ENCODE results near the gene ITPKC.
A peak's percentile ranks its signal among the peaks of the same experiment; 100 is the strongest.

The ITPKC gene

GRCh38 chr19:40716482-40717324, at the start of gene ITPKC, which contains the start of gene COQ8B:
Gene ITPKC (plus strand): TSS chr19:40717112. CDS start chr19:40717136, 24 bp downstream.
Gene COQ8B (minus strand): TSS chr19:40716886. CDS start chr19:40714632, 2,254 bp downstream.
- DNase-seq (ENCODE audit: low read depth in 2 of 2): peak; percentile 99 to 100

- DNase-seq (ENCODE audit: low read depth in 2 of 2): no peak
These were observed 49.3 kb upstream of the ITPKC start for GRCh38 chr19:40667602-40668001.

GRCh38 chr19:40668991-40669614, 47.8 kb upstream of the ITPKC start:
- no peak for DNase-seq (ENCODE audit: low read depth in 2 of 2)

GRCh38 chr19:40671404-40671803, 45.5 kb upstream of the ITPKC start:
- DNase-seq (ENCODE audit: low read depth in 2 of 2): no peak

- DNase-seq (ENCODE audit: low read depth in 2 of 2): no peak
These were observed 44.9 kb upstream of the ITPKC start for GRCh38 chr19:40672038-40672437.

- DNase-seq (ENCODE audit: low read depth in 2 of 2): no peak
These were observed 44.2 kb upstream of the ITPKC start for GRCh38 chr19:40672573-40673299.

- no peak for DNase-seq (ENCODE audit: low read depth in 2 of 2)
These were observed 43.5 kb upstream of the ITPKC start for GRCh38 chr19:40673397-40673796.

- DNase-seq (ENCODE audit: low read depth in 2 of 2): no peak
These were observed 42.6 kb upstream of the ITPKC start for GRCh38 chr19:40674291-40674690.

- no peak for DNase-seq (ENCODE audit: low read depth in 2 of 2)
These were observed 39.8 kb upstream of the ITPKC start for GRCh38 chr19:40677156-40677555.

GRCh38 chr19:40681039-40681438, 35.9 kb upstream of the ITPKC start:
- no peak for DNase-seq (ENCODE audit: low read depth in 2 of 2)

GRCh38 chr19:40682431-40682964, 34.4 kb upstream of the ITPKC start:
- no peak for DNase-seq (ENCODE audit: low read depth in 2 of 2)

- no peak for DNase-seq (ENCODE audit: low read depth in 2 of 2)
These were observed 33.5 kb upstream of the ITPKC start for GRCh38 chr19:40683437-40683836.

GRCh38 chr19:40684280-40684679, 32.6 kb upstream of the ITPKC start:
- DNase-seq (ENCODE audit: low read depth in 2 of 2): no peak

- no peak for DNase-seq (ENCODE audit: low read depth in 2 of 2)
These were observed 31.8 kb upstream of the ITPKC start for GRCh38 chr19:40685016-40685526.

GRCh38 chr19:40685563-40685962, 31.3 kb upstream of the ITPKC start:
- no peak for DNase-seq (ENCODE audit: low read depth in 2 of 2)

- no peak for DNase-seq (ENCODE audit: low read depth in 2 of 2)
These were observed 29.9 kb upstream of the ITPKC start for GRCh38 chr19:40686882-40687524.

GRCh38 chr19:40687525-40688016, 29.3 kb upstream of the ITPKC start:
- DNase-seq (ENCODE audit: low read depth in 2 of 2): no peak

GRCh38 chr19:40688309-40688708, 28.6 kb upstream of the ITPKC start:
- no peak for DNase-seq (ENCODE audit: low read depth in 2 of 2)

- no peak for DNase-seq (ENCODE audit: low read depth in 2 of 2)
These were observed 27.9 kb upstream of the ITPKC start for GRCh38 chr19:40688987-40689338.

GRCh38 chr19:40689339-40690049, 27.4 kb upstream of the ITPKC start:
- DNase-seq (ENCODE audit: low read depth in 2 of 2): no peak

Data from stimulated activated CD8-positive, alpha-beta memory T cell treated with anti-CD3 and anti-CD28 coated beads, Interleukin-15, amount 100 ng/mL, for 48 hours (primary cell).